HEK293 (cell line): Measurements from ENCODE around the gene INTS14.

Experiments
- CTCF ChIA-PET: fragments of 350-600 bp; formaldehyde crosslinking; extraction: SDS; loops from one replicate; lab custom pipeline; 2021; ENCODE audit warnings: antibody characterized with exemption; lab: Yijun Ruan, JAX
- POLR2A ChIA-PET: fragments of 300-600 bp; formaldehyde crosslinking; extraction: SDS; loops from one replicate; lab custom pipeline; 2020; ENCODE audit warnings: antibody characterized with exemption, inconsistent platforms; lab: Yijun Ruan, JAX
- H3K27ac ChIP-seq: fragments of 200-500 bp; sonication (Bioruptor generic); 2 replicates; pipeline ENCODE4 v1.5.1; 2014; ENCODE audit warnings: low read depth, low read length, control low read depth, inconsistent platforms; ENCODE audit errors: extremely low read depth
- H3K36me3 ChIP-seq, 2 experiments: fragments of 200-500 bp in 1 of 2; sonication (Bioruptor generic) in 1 of 2; 1 replicate in 1 of 2; 2 replicates in 1 of 2; pipeline ENCODE4 v1.5.1; 2014 to 2017; ENCODE audit warnings: inconsistent platforms in 2 of 2, low read length in 2 of 2; ENCODE audit not compliant: control insufficient read depth in 2 of 2, insufficient read depth in 1 of 2
- H3K4me1 ChIP-seq: fragments of 200-500 bp; sonication (Bioruptor generic); 2 replicates; pipeline ENCODE4 v1.5.1; 2014; ENCODE audit warnings: mild to moderate bottlenecking, low read length, inconsistent platforms; ENCODE audit not compliant: control insufficient read depth, insufficient read depth
- H3K4me3 ChIP-seq: 2 replicates; pipeline ENCODE4 v1.5.1; 2011; ENCODE audit warnings: low read depth, mild to moderate bottlenecking, control low read depth, low read length, moderate library complexity
- H3K9me3 ChIP-seq: fragments of 200-500 bp; sonication (Bioruptor generic); 2 replicates; pipeline ENCODE4 v1.5.1; 2014; ENCODE audit warnings: low read depth, low read length, inconsistent platforms; ENCODE audit not compliant: control insufficient read depth, insufficient read depth
- FEZF1 ChIP-seq: fragments of 450-650 bp; formaldehyde crosslinking; IDR thresholded peaks from 2 replicates; pipeline ENCODE4 v1.5.1; 2016; ENCODE audit warnings: missing biosample characterization, missing genetic modification characterization
- HOXA7 ChIP-seq: sonication (generic); formaldehyde crosslinking; IDR thresholded peaks from 2 replicates; pipeline ENCODE4 v1.8.1; 2022; ENCODE audit warnings: missing genetic modification reagents, borderline replicate concordance
- KLF7 ChIP-seq: fragments of 450-650 bp; formaldehyde crosslinking; IDR thresholded peaks from 2 replicates; pipeline ENCODE4 v1.5.1; 2016; ENCODE audit warnings: missing biosample characterization, missing genetic modification characterization, borderline replicate concordance
- PRDM1 ChIP-seq: fragments of 450-650 bp; formaldehyde crosslinking; IDR thresholded peaks from 2 replicates; pipeline ENCODE4; 2016; ENCODE audit warnings: missing biosample characterization, missing genetic modification characterization
- YY1 ChIP-seq: fragments of 450-650 bp; formaldehyde crosslinking; IDR thresholded peaks from 2 replicates; pipeline ENCODE4 v1.5.1; 2018; ENCODE audit warnings: missing biosample characterization, missing genetic modification characterization
- ZNF138 ChIP-seq: fragments of 450-650 bp; formaldehyde crosslinking; IDR thresholded peaks from 2 replicates; pipeline ENCODE4 v1.5.1; 2016; ENCODE audit warnings: missing biosample characterization, missing genetic modification characterization, borderline replicate concordance
- ZNF302 ChIP-seq: fragments of 450-650 bp; formaldehyde crosslinking; IDR thresholded peaks from 2 replicates; pipeline ENCODE4 v1.5.1; 2016; ENCODE audit warnings: missing biosample characterization, missing genetic modification characterization, low read depth
- ZNF335 ChIP-seq: fragments of 450-650 bp; formaldehyde crosslinking; conservative IDR thresholded peaks from 2 replicates; pipeline ENCODE4 v1.5.1; 2016; ENCODE audit warnings: missing biosample characterization, missing genetic modification characterization
- ZNF341 ChIP-seq: fragments of 450-650 bp; formaldehyde crosslinking; IDR thresholded peaks from 2 replicates; pipeline ENCODE4; 2016; ENCODE audit warnings: low read depth, missing biosample characterization, missing genetic modification characterization
- ZNF354C ChIP-seq: fragments of 450-650 bp; formaldehyde crosslinking; IDR thresholded peaks from 2 replicates; pipeline ENCODE4 v1.5.1; 2016; ENCODE audit warnings: missing biosample characterization, missing genetic modification characterization, low read depth, borderline replicate concordance
- ZNF544 ChIP-seq: fragments of 450-650 bp; formaldehyde crosslinking; IDR thresholded peaks from 2 replicates; pipeline ENCODE4 v1.5.0; 2017; ENCODE audit warnings: missing biosample characterization, missing genetic modification characterization
- ZNF548 ChIP-seq: fragments of 450-650 bp; formaldehyde crosslinking; IDR thresholded peaks from 2 replicates; pipeline ENCODE4 v1.5.1; 2016; ENCODE audit warnings: missing biosample characterization, missing genetic modification characterization
- ZNF558 ChIP-seq: fragments of 450-650 bp; formaldehyde crosslinking; IDR thresholded peaks from 2 replicates; pipeline ENCODE4 v1.5.1; 2016; ENCODE audit warnings: missing biosample characterization, missing genetic modification characterization
- ZNF600 ChIP-seq: fragments of 450-650 bp; formaldehyde crosslinking; IDR thresholded peaks from 2 replicates; pipeline ENCODE4 v1.5.1; 2016; ENCODE audit warnings: missing biosample characterization, missing genetic modification characterization
- ZNF621 ChIP-seq: fragments of 450-650 bp; formaldehyde crosslinking; IDR thresholded peaks from 2 replicates; pipeline ENCODE4 v1.5.1; 2017; ENCODE audit warnings: missing biosample characterization, missing genetic modification characterization
- ZNF747 ChIP-seq: fragments of 450-650 bp; formaldehyde crosslinking; IDR thresholded peaks from 2 replicates; pipeline ENCODE4 v1.5.1; 2016; ENCODE audit warnings: missing biosample characterization, missing genetic modification characterization
- ZNF785 ChIP-seq: fragments of 450-650 bp; formaldehyde crosslinking; IDR thresholded peaks from 2 replicates; pipeline ENCODE4 v1.5.1; 2016; ENCODE audit warnings: missing biosample characterization, missing genetic modification characterization
- ZNF791 ChIP-seq: fragments of 450-650 bp; formaldehyde crosslinking; IDR thresholded peaks from 2 replicates; pipeline ENCODE4 v1.5.1; 2016; ENCODE audit warnings: missing biosample characterization, missing genetic modification characterization
- TF ChIP-seq, protein P1 (sequence below): fragments of 450-650 bp; formaldehyde crosslinking; conservative IDR thresholded peaks from 2 replicates; pipeline ENCODE4 v1.5.1; 2016; ENCODE audit warnings: low read depth, missing biosample characterization, missing genetic modification characterization
- TF ChIP-seq, protein P2 (sequence below): sonication (generic); formaldehyde crosslinking; IDR thresholded peaks from 2 replicates; pipeline ENCODE4 v1.8.1; 2022; ENCODE audit warnings: mild to moderate bottlenecking, moderate library complexity, missing genetic modification reagents

INTS14 gene

DNA sequence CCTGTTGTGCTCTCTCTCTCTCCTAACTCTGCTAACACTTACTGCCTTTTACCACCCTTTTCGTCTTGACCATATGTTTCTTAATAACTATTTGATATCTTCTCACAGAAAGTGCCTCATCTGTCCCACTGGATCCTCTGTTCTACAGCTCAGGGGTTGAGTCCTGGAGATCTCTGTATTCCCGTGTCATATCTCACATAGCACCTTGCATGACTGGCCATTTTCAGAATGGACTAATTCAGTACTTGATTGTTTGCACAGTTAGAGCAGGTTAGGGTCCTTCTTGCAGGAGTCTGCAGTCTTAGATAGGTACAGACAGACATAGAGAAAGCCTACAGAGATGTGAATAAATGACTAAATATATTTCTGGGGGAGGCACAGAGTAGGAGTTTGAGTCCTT, 59.7 kb downstream of the INTS14 start:
- no peak for TF ChIP-seq ZNF621 (tag by site-specific recombination)
- TF ChIP-seq YY1 (tag by site-specific recombination): no peak
- TF ChIP-seq ZNF354C (tag by site-specific recombination): no peak
- no peak for TF ChIP-seq ZNF302
- TF ChIP-seq, protein P1, sequence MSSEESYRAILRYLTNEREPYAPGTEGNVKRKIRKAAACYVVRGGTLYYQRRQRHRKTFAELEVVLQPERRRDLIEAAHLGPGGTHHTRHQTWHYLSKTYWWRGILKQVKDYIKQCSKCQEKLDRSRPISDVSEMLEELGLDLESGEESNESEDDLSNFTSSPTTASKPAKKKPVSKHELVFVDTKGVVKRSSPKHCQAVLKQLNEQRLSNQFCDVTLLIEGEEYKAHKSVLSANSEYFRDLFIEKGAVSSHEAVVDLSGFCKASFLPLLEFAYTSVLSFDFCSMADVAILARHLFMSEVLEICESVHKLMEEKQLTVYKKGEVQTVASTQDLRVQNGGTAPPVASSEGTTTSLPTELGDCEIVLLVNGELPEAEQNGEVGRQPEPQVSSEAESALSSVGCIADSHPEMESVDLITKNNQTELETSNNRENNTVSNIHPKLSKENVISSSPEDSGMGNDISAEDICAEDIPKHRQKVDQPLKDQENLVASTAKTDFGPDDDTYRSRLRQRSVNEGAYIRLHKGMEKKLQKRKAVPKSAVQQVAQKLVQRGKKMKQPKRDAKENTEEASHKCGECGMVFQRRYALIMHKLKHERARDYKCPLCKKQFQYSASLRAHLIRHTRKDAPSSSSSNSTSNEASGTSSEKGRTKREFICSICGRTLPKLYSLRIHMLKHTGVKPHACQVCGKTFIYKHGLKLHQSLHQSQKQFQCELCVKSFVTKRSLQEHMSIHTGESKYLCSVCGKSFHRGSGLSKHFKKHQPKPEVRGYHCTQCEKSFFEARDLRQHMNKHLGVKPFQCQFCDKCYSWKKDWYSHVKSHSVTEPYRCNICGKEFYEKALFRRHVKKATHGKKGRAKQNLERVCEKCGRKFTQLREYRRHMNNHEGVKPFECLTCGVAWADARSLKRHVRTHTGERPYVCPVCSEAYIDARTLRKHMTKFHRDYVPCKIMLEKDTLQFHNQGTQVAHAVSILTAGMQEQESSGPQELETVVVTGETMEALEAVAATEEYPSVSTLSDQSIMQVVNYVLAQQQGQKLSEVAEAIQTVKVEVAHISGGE: no peak
- TF ChIP-seq ZNF341 (tag by site-specific recombination): no peak
- TF ChIP-seq FEZF1 (tag by site-specific recombination): no peak
- TF ChIP-seq ZNF548 (tag by site-specific recombination): no peak
- TF ChIP-seq ZNF138: no peak
- no peak for TF ChIP-seq ZNF335 (tag by site-specific recombination)
- no peak for TF ChIP-seq HOXA7 (CRISPR knock-in tag)
- no peak for TF ChIP-seq ZNF747 (tag by site-specific recombination)
- TF ChIP-seq ZNF558 (tag by site-specific recombination): no peak
- TF ChIP-seq, protein P2, sequence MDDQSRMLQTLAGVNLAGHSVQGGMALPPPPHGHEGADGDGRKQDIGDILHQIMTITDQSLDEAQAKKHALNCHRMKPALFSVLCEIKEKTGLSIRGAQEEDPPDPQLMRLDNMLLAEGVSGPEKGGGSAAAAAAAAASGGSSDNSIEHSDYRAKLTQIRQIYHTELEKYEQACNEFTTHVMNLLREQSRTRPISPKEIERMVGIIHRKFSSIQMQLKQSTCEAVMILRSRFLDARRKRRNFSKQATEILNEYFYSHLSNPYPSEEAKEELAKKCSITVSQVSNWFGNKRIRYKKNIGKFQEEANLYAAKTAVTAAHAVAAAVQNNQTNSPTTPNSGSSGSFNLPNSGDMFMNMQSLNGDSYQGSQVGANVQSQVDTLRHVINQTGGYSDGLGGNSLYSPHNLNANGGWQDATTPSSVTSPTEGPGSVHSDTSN (CRISPR knock-in tag): no peak
- TF ChIP-seq KLF7 (tag by site-specific recombination): no peak
- TF ChIP-seq ZNF791 (tag by site-specific recombination): no peak
- no peak for TF ChIP-seq ZNF544 (tag by site-specific recombination)
- POLR2A ChIA-PET: interaction anchor here (1.2 kb wide), 1 partner anchor 34 kb away, joined by 3 read pairs; the partner anchor contains the start of gene DPP8
- Histone ChIP-seq H3K4me1 (peaks cover 12% of the 10 kb centered on the region; the same call in 1 of the 2 replicates), H3K9me3 (no peaks in the 10 kb centered on the region), H3K27ac (no peak overlapping the region), H3K36me3 (peaks cover 12 to 41% of the 10 kb centered on the region in 2 experiments), H3K4me3 (no peak overlapping the region)
- CTCF ChIA-PET: interaction anchor here (1.1 kb wide), 2 partner anchors 142 to 150 kb away, joined by 3 to 8 read pairs; no protein-coding TSS in a partner anchor

DNA sequence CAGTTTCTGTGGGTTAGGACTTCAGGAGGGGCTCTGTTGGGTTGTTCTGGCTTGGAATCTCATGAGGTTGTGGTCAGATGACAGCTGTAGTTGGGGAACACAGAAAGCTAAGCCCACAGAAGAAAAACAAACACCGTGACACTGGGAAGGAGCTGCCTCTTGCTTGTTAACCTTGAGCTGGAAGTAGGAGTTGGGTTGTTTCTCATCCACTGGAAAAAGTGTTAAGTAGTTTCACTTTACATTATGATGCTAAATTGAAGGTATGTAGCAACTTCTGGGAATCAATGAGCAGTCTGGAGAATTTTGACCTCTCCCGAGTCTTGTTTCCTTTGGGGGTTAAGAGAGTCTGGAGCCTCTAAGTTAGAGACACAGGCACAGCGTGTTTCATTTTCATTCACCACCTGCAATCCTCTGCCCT, 60.2 kb downstream of the INTS14 start:
- ChIA-PET CTCF (interaction anchor here (1.1 kb wide), 1 partner anchor 141 kb away, joined by 3 read pairs; no protein-coding TSS in a partner anchor), POLR2A (interaction anchor here (1.2 kb wide), 1 partner anchor 34 kb away, joined by 3 read pairs; the partner anchor contains the start of gene DPP8)
- H3K36me3 ChIP-seq: peaks cover 12 to 36% of the 10 kb centered on the region in 2 experiments
- TF ChIP-seq PRDM1 (tag by site-specific recombination) (peak; percentile 41; the same call in 1 of the 2 replicates), ZNF600 (peak; percentile 76), ZNF785 (tag by site-specific recombination) (no peak)
- H3K9me3 ChIP-seq: no peaks in the 10 kb centered on the region
- H3K4me3 ChIP-seq: no peak overlapping the region
- H3K4me1 ChIP-seq: peaks cover 12% of the 10 kb centered on the region; the same call in 1 of the 2 replicates
- H3K27ac ChIP-seq: no peak overlapping the region
